Left colon (tissue), 2 donors: ENCODE measurements around the gene PTDSS2. TPM values are rescaled to one million over a fixed set of nuclear protein-coding genes. Genes with fewer than 3 reads are reported as not detected.
"Not testable (repeated sequence)": the region's sequence is repeated elsewhere in the genome, so short reads cannot be mapped to it uniquely, and the experiment has no call there.

Experiments used
- ATAC-seq: fragments of 200-7000 bp; cut with Tn5 transposase; one replicate; pipeline ENCODE4 v1.9.1; 2020; ENCODE audit warnings: mild to moderate bottlenecking, moderate library complexity
- DNase-seq, 2 donors: peaks; one replicate each; pipeline ENCODE4 v3.0.0-alpha.2; 2020
- intact Hi-C, 2 donors: fragments of 100-400 bp; cut with DNase I in 1 of 2; cut with micrococcal nuclease in 1 of 2; formaldehyde crosslinking; loops; one replicate each; pipeline versions ENCODE4 v1.11.2 to v1.14.0; 2022; cut with DNase I, micrococcal nuclease
- total RNA-seq, 2 donors: library from RNA; stranded (reverse); fragmentation: NEBNext Ultra II Directional; extraction: Animal tissue kit (Norgen Biotek cat#: 25700); gene quantifications; one replicate each; pipeline ENCODE4 v1.2.1, GENCODE V29; 2021
- donor health status: DM: no; HTN: no; CAD: no.
- donor health status: DM: yes; HTN: yes; CAD: no.

PTDSS2 gene
- total RNA-seq, 2 donors from 2014 or later, result 23.3 to 27.4 TPM

- intact Hi-C loops, result no loop called here
- no peak for ATAC-seq
- no peak for DNase-seq
Measured at GRCh38 chr11:459511-460220, 9.6 kb downstream of the PTDSS2 start.

GRCh38 chr11:460331-461199 is 10.5 kb downstream of the PTDSS2 start:
- DNase-seq (no peak), ATAC-seq (peak; percentile 22)
- intact Hi-C loops, result no loop called here

GRCh38 chr11:461626-462025 is 11.5 kb downstream of the PTDSS2 start:
- intact Hi-C loops, result no loop called here
- ATAC-seq (no peak), DNase-seq (no peak)

GRCh38 chr11:462107-462890 is 12.2 kb downstream of the PTDSS2 start:
- no peak for DNase-seq
- no peak for ATAC-seq
- intact Hi-C loops, result no loop called here

GRCh38 chr11:464316-464715 is 14.2 kb downstream of the PTDSS2 start:
- intact Hi-C loops, result no loop called here
- no peak for DNase-seq
- no peak for ATAC-seq

GRCh38 chr11:465896-466530 is 15.9 kb downstream of the PTDSS2 start:
- ATAC-seq (no peak), DNase-seq (no peak)
- intact Hi-C loops, result no loop called here

GRCh38 chr11:468036-468435 is 18.0 kb downstream of the PTDSS2 start:
- no peak for DNase-seq
- intact Hi-C loops, result no loop called here
- no peak for ATAC-seq

GRCh38 chr11:468493-468892 is 18.4 kb downstream of the PTDSS2 start:
- DNase-seq (no peak), ATAC-seq (no peak)
- intact Hi-C loops, result no loop called here

GRCh38 chr11:469026-469683 is 19.1 kb downstream of the PTDSS2 start:
- intact Hi-C loops, DNase-seq, ATAC-seq: not testable (repeated sequence)

GRCh38 chr11:469684-470560 is 19.8 kb downstream of the PTDSS2 start:
- intact Hi-C loops, result no loop called here
- peak; percentile 95 for ATAC-seq
- peak; percentile 58 to 68 for DNase-seq

GRCh38 chr11:471468-472145 is 21.5 kb downstream of the PTDSS2 start:
- ATAC-seq, result no peak
- intact Hi-C loops, result no loop called here
- no peak for DNase-seq

GRCh38 chr11:472272-472671 is 22.2 kb downstream of the PTDSS2 start:
- no peak for ATAC-seq
- intact Hi-C loops, result no loop called here

GRCh38 chr11:472816-473215 is 22.7 kb downstream of the PTDSS2 start:
- ATAC-seq, result no peak
- intact Hi-C loops, result no loop called here
- DNase-seq, result no peak

More at GRCh38 chr11:472272-472671, 22.2 kb downstream of the PTDSS2 start:
- DNase-seq, result no peak

GRCh38 chr11:473415-473814 is 23.3 kb downstream of the PTDSS2 start:
- no peak for ATAC-seq
- intact Hi-C loops, result no loop called here
- no peak for DNase-seq

- no peak for ATAC-seq
- intact Hi-C loops, result no loop called here
- no peak for DNase-seq
Measured at GRCh38 chr11:473962-474785, 24.1 kb downstream of the PTDSS2 start.

GRCh38 chr11:474914-475506 is 24.9 kb downstream of the PTDSS2 start:
- ATAC-seq (no peak), DNase-seq (no peak)
- intact Hi-C loops, result no loop called here
